ENCODE results near the gene OLFM3. TPM values are rescaled to one million over a fixed set of nuclear protein-coding genes. Genes with fewer than 3 reads are reported as not detected.

The OLFM3 gene
- total and polyA plus RNA-seq, 4 donors = not detected

GRCh38 chr1:101873672-101874071, 123.1 kb downstream of the OLFM3 start:
- H3K4me3 ChIP-seq (ENCODE audit: low read depth in 1 of 3, low read length in 3 of 3) = no peak overlapping the region
- H3K36me3 ChIP-seq (ENCODE audit: control insufficient read depth in 4 of 4, insufficient read depth in 3 of 4, low read depth in 1 of 4, low read length in 3 of 4) = no peaks in the 10 kb centered on the region
- no peak overlapping the region for H3K27ac ChIP-seq (ENCODE audit: low read depth in 1 of 2, low read length in 2 of 2)
- DNase-seq (ENCODE audit: low spot score) = no peak
- no peaks in the 10 kb centered on the region for H3K9me3 ChIP-seq (ENCODE audit: control insufficient read depth in 4 of 4, low read length in 3 of 4)
- no peaks in the 10 kb centered on the region for H3K4me1 ChIP-seq (ENCODE audit: control insufficient read depth in 4 of 4, insufficient read depth in 4 of 4, low read length in 3 of 4)
- no peak overlapping the region for H3K9ac ChIP-seq (ENCODE audit: low read depth in 1 of 2, low read length in 2 of 2)
- no peaks in the 10 kb centered on the region for H3K27me3 ChIP-seq (ENCODE audit: control insufficient read depth in 4 of 4, insufficient read depth in 4 of 4, low read length in 3 of 4)
- TF ChIP-seq YY1 (IDR thresholded peaks at IDR 0.05) (no peak), REST (IDR thresholded peaks at IDR 0.05) (no peak), FOXA1 (IDR thresholded peaks at IDR 0.05) (no peak), EGR1 (IDR thresholded peaks at IDR 0.05; ENCODE audit: low read depth in 2 of 2) (no peak), TAF1 (conservative IDR thresholded peaks at IDR 0.05) (no peak), FOXA2 (IDR thresholded peaks at IDR 0.05) (no peak), NR2F2 (IDR thresholded peaks at IDR 0.05) (no peak), JUND (IDR thresholded peaks at IDR 0.05) (no peak), MAX (IDR thresholded peaks at IDR 0.05) (no peak), HNF4G (IDR thresholded peaks at IDR 0.05) (no peak), RXRA (IDR thresholded peaks at IDR 0.05) (no peak), ATF3 (IDR thresholded peaks at IDR 0.05) (no peak)
- 93% methylated on average over 1 of the region's 1 CpG for WGBS

GRCh38 chr1:101859941-101860340, 136.8 kb downstream of the OLFM3 start:
- 62% methylated on average over 1 of the region's 1 CpG for WGBS
- no peak for DNase-seq (ENCODE audit: low spot score)
- H3K4me3 ChIP-seq (ENCODE audit: low read depth in 1 of 3, low read length in 3 of 3) = no peak overlapping the region
- no peaks in the 10 kb centered on the region for H3K9me3 ChIP-seq (ENCODE audit: control insufficient read depth in 4 of 4, low read length in 3 of 4)
- H3K27ac ChIP-seq (ENCODE audit: low read depth in 1 of 2, low read length in 2 of 2) = no peak overlapping the region
- TF ChIP-seq JUND (IDR thresholded peaks at IDR 0.05) (no peak), HNF4A (conservative IDR thresholded peaks at IDR 0.05) (no peak), CTCF (IDR thresholded peaks at IDR 0.05; ENCODE audit: low read depth, low read length, missing input control) (no peak), FOXA1 (IDR thresholded peaks at IDR 0.05) (no peak), RAD21 (IDR thresholded peaks at IDR 0.05) (no peak), ZBTB33 (IDR thresholded peaks at IDR 0.05) (no peak), EGR1 (IDR thresholded peaks at IDR 0.05; ENCODE audit: low read depth in 2 of 2) (no peak), ATF3 (IDR thresholded peaks at IDR 0.05) (no peak), YY1 (IDR thresholded peaks at IDR 0.05) (no peak), SP1 (IDR thresholded peaks at IDR 0.05) (no peak), REST (IDR thresholded peaks at IDR 0.05) (no peak), TAF1 (conservative IDR thresholded peaks at IDR 0.05) (no peak), HNF4G (IDR thresholded peaks at IDR 0.05) (no peak), FOXA2 (IDR thresholded peaks at IDR 0.05) (no peak), RXRA (IDR thresholded peaks at IDR 0.05) (no peak), MAX (IDR thresholded peaks at IDR 0.05) (no peak)
- H3K4me1 ChIP-seq (ENCODE audit: control insufficient read depth in 4 of 4, insufficient read depth in 4 of 4, low read length in 3 of 4) = no peaks in the 10 kb centered on the region
- H3K9ac ChIP-seq (ENCODE audit: low read depth in 1 of 2, low read length in 2 of 2) = no peak overlapping the region
- H3K27me3 ChIP-seq (ENCODE audit: control insufficient read depth in 4 of 4, insufficient read depth in 4 of 4, low read length in 3 of 4) = no peaks in the 10 kb centered on the region
- H3K36me3 ChIP-seq (ENCODE audit: control insufficient read depth in 4 of 4, insufficient read depth in 3 of 4, low read depth in 1 of 4, low read length in 3 of 4) = no peaks in the 10 kb centered on the region

Data from liver (tissue), 9 donors.